Upper lobe of right lung (tissue), 1 donor: ENCODE data around the gene WDR64. TPM values are rescaled to one million over a fixed set of nuclear protein-coding genes. Genes with fewer than 3 reads are reported as not detected.
A peak's percentile ranks its signal among the peaks of the same experiment; 100 is the strongest.

ENCODE experiments used
- ATAC-seq: fragments of 200-7000 bp; cut with Tn5 transposase; one replicate; pipeline ENCODE4 v1.9.1; 2020; ENCODE audit warnings: mild to moderate bottlenecking, moderate library complexity
- DNase-seq: peaks from one replicate; pipeline ENCODE4 v3.0.0-alpha.2; 2020
- H3K27ac ChIP-seq: fragments of 200-600 bp; one replicate; pipeline ENCODE4 v1.8.0; 2022
- H3K27me3 ChIP-seq: fragments of 200-600 bp; one replicate; pipeline ENCODE4 v1.8.0; 2022; ENCODE audit warnings: mild to moderate bottlenecking
- H3K36me3 ChIP-seq: fragments of 200-600 bp; one replicate; pipeline ENCODE4 v1.8.0; 2022
- H3K4me1 ChIP-seq: fragments of 200-600 bp; one replicate; pipeline ENCODE4 v1.8.0; 2022
- H3K4me3 ChIP-seq: fragments of 200-600 bp; one replicate; pipeline ENCODE4 v1.8.0; 2022; ENCODE audit warnings: mild to moderate bottlenecking
- H3K9me3 ChIP-seq: fragments of 200-600 bp; one replicate; pipeline ENCODE4 v1.8.0; 2022
- intact Hi-C: fragments of 100-400 bp; cut with DNase I; formaldehyde crosslinking; loops from one replicate; pipeline ENCODE4 v1.11.0; 2022
- total RNA-seq: library from RNA; stranded (reverse); fragmentation: NEBNext Ultra II Directional; extraction: Animal tissue kit (Norgen Biotek cat#: 25700); gene quantifications from one replicate; pipeline ENCODE4 v1.2.1, GENCODE V29; 2021
- TF ChIP-seq, protein P1 (sequence below): fragments of 200-600 bp; IDR thresholded peaks from one replicate; pipeline ENCODE4 v1.8.0; 2022; ENCODE audit warnings: antibody characterized with exemption
- donor health status: DM: no; HTN: yes; CAD: no; lungs with severe emphysema.

WDR64 gene
- total RNA-seq, 1 donor from 2014 or later: not detected

DNA sequence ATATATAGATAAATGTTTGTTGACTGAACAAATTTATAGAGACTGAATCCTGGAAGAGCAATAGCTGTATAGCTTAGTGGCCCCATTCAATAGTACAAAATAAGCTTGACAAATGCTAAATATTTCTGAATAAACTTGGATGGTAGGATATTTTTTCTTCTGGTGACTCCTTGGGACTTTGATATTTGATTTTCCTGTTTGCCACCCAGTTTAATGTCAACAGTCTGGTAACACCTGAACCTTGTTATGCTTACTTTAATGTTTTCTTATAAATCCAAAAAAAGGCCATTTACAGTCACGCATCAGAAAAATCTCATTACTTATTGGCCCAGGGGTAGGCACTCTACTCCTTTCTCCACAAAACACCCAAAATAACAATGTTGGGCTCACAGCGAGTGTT is 30.8 kb downstream of the WDR64 start:
- no peak overlapping the region for H3K4me3 ChIP-seq
- no peaks in the 10 kb centered on the region for H3K27me3 ChIP-seq
- H3K9me3 ChIP-seq: no peaks in the 10 kb centered on the region
- ATAC-seq (no peak), DNase-seq (no peak)
- TF ChIP-seq, protein P1, sequence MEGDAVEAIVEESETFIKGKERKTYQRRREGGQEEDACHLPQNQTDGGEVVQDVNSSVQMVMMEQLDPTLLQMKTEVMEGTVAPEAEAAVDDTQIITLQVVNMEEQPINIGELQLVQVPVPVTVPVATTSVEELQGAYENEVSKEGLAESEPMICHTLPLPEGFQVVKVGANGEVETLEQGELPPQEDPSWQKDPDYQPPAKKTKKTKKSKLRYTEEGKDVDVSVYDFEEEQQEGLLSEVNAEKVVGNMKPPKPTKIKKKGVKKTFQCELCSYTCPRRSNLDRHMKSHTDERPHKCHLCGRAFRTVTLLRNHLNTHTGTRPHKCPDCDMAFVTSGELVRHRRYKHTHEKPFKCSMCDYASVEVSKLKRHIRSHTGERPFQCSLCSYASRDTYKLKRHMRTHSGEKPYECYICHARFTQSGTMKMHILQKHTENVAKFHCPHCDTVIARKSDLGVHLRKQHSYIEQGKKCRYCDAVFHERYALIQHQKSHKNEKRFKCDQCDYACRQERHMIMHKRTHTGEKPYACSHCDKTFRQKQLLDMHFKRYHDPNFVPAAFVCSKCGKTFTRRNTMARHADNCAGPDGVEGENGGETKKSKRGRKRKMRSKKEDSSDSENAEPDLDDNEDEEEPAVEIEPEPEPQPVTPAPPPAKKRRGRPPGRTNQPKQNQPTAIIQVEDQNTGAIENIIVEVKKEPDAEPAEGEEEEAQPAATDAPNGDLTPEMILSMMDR: no peak
- H3K27ac ChIP-seq: no peak overlapping the region
- intact Hi-C loops: no loop called here
- no peaks in the 10 kb centered on the region for H3K4me1 ChIP-seq
- H3K36me3 ChIP-seq: no peaks in the 10 kb centered on the region

DNA sequence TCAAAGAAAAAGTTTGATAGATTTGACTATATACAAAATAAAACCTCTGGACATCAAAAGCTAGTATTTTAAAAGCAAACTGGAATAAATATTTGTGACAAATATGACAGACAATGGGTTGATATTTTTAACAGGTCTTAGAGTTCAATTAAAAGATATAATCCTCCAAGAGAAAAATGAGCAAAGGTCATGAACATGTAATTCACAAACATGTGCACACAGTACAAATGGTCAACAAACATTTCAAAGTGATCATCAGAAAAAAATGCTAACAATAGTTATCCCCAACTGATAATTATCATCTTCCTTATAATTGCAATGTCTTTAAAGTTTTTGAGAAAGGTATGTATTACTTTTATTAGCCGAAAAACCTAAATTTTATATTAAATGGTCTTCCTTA is 32.0 kb downstream of the WDR64 start:
- no peaks in the 10 kb centered on the region for H3K27me3 ChIP-seq
- H3K36me3 ChIP-seq: no peaks in the 10 kb centered on the region
- DNase-seq: no peak
- no peak overlapping the region for H3K4me3 ChIP-seq
- H3K9me3 ChIP-seq: no peaks in the 10 kb centered on the region
- intact Hi-C loops: no loop called here
- ATAC-seq: no peak
- no peaks in the 10 kb centered on the region for H3K4me1 ChIP-seq
- TF ChIP-seq, protein P1: no peak
- H3K27ac ChIP-seq: no peak overlapping the region

DNA sequence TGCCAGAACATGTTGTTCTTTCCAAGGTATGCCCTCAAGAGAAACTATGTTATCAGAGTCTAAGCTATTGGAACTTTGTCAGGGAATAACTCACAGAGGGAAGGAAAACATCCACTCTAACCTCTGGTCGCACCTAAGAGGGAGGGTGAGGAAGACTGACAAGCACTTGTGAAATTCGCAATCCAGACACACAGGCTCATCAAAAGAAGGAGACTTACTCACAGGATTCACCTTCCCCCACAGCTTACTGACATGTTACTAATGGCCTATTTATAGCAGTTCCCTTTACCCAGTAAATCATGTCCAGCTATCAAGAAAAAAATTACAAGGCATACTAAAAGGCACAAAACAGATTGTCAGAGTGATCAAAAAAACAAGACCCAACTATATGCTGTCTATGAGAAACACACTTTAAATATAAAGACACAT is 36.9 kb downstream of the WDR64 start:
- H3K27ac ChIP-seq: no peak overlapping the region
- H3K4me1 ChIP-seq: no peaks in the 10 kb centered on the region
- H3K36me3 ChIP-seq: no peaks in the 10 kb centered on the region
- H3K27me3 ChIP-seq: no peaks in the 10 kb centered on the region
- no peak overlapping the region for H3K4me3 ChIP-seq
- DNase-seq (no peak), ATAC-seq (peak; percentile 60)
- no peaks in the 10 kb centered on the region for H3K9me3 ChIP-seq
- TF ChIP-seq, protein P1: no peak
- intact Hi-C loops: no loop called here

DNA sequence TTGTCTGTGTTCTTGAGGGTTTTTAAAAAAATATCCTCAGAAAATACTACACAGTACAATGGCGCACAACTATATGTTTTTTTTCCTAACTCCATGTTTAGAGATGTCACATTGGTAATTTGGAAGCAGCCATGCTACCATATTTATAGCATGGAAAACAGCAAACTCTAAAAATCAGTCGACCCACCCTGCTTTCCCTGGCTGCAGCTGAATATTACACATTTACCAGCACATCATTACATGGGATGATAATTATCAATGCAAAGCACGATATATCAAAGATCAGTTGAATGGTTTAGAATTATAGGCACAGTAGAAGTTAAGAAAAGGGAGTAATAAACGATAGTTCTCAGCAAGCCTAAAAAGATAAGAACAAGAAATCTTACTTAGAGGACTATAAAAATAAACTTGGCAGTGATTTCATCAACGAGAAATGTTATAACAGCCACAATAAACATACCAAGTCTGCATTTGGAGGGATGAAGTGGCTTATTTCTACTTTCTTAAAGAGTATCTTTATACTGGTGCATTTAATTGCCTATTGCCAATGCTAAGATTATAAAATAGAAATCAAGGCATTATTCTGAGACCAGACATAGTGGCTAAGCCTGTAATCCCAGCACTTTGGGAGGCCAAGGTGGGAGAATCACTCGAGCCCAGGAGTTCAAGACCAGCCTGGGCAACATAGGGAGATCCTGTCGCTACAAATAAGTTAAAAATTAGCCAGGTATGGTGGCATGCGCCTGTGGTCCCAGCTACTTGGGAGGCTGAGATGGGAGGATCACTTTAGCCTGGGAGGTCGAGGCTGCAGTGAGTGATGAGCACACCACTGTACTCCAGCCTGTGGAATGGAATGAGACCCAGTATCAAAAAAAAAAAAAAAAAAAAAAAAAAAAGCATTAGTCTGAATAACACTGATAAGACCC is 43.4 kb downstream of the WDR64 start:
- no peaks in the 10 kb centered on the region for H3K36me3 ChIP-seq
- TF ChIP-seq, protein P1: no peak
- H3K9me3 ChIP-seq: no peaks in the 10 kb centered on the region
- no peak for ATAC-seq
- no peaks in the 10 kb centered on the region for H3K27me3 ChIP-seq
- H3K27ac ChIP-seq: no peak overlapping the region
- H3K4me3 ChIP-seq: no peak overlapping the region
- no peak for DNase-seq
- no peaks in the 10 kb centered on the region for H3K4me1 ChIP-seq
- intact Hi-C loops: no loop called here

DNA sequence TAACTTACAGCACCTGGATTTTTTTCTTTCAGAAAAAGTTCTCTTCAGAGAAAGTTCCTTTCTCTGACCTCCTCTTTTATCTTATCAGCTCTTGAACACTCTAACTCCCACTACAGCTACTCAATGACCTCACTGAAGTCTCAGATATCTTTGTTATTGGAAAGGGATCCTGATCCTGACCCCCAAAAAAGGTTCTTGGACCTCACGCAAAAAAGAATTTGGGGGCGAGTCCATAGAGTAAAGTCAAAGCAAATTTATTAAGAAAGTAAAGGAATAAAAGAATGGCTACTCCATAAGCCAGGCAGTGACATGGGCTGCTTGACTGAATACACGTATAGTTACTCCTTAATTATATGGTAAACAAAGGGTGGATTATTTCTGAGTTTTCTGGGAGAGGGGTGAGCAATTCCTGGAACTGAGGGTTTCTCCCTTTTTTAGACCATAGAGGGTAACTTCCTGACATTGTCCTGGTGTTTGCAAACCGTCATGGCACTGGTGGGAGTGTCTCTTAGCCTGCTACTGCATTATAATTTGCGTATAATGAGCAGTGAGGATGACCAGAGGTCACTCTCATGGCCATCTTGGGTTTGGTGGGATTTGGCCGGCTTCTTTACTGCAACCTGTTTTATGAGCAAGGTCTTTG is 44.2 kb downstream of the WDR64 start:
- H3K27me3 ChIP-seq: no peaks in the 10 kb centered on the region
- TF ChIP-seq, protein P1: no peak
- no peaks in the 10 kb centered on the region for H3K36me3 ChIP-seq
- no peak overlapping the region for H3K4me3 ChIP-seq
- DNase-seq (no peak), ATAC-seq (no peak)
- H3K9me3 ChIP-seq: no peaks in the 10 kb centered on the region
- intact Hi-C loops: no loop called here
- no peak overlapping the region for H3K27ac ChIP-seq
- H3K4me1 ChIP-seq: no peaks in the 10 kb centered on the region
